Panc1 (cell line): Measurements from ENCODE around the gene BHLHE40. TPM values are rescaled to one million over a fixed set of nuclear protein-coding genes. Genes with fewer than 3 reads are reported as not detected.

ENCODE experiments used
- ATAC-seq: fragments of 200-7000 bp; cut with Tn5 transposase; 2 replicates; pipeline ENCODE4 v1.9.1; 2020; ENCODE audit warnings: mild to moderate bottlenecking, moderate library complexity
- BruUV-seq: library from RNA; stranded (reverse); fragments of 400-500 nt; replicated peaks from 2 replicates; lab custom pipeline; 2021; lab: Mats Ljungman, UMichigan
- CTCF ChIA-PET: fragments of 300-600 bp; sonication (Branson Sonifier 250); formaldehyde crosslinking; loops from one replicate; lab custom pipeline; 2022; ENCODE audit warnings: antibody characterized with exemption; lab: Charles Lee
- POLR2A ChIA-PET: fragments of 300-600 bp; sonication (Branson Sonifier 250); formaldehyde crosslinking; loops from one replicate; lab custom pipeline; 2022; ENCODE audit warnings: antibody characterized with exemption; lab: Charles Lee
- DNase-seq: peaks from one replicate; pipeline ENCODE4 v3.0.0-alpha.2; 2010; ENCODE audit warnings: low read depth, low spot score
- H3K27ac ChIP-seq: 2 replicates; pipeline ENCODE4 v1.5.1; 2011; ENCODE audit warnings: mild to moderate bottlenecking, low read length, inconsistent platforms
- H3K27me3 ChIP-seq: fragments of 200-500 bp; sonication (Bioruptor generic); 2 replicates; pipeline ENCODE4 v1.6.0; 2014; ENCODE audit warnings: low read length, inconsistent platforms; ENCODE audit not compliant: control insufficient read depth, insufficient read depth
- H3K36me3 ChIP-seq: fragments of 200-500 bp; sonication (Bioruptor generic); 2 replicates; pipeline ENCODE4 v1.5.1; 2014; ENCODE audit warnings: inconsistent platforms, mild to moderate bottlenecking, low read length, moderate library complexity; ENCODE audit not compliant: control insufficient read depth, insufficient read depth
- H3K4me1 ChIP-seq: 2 replicates; pipeline ENCODE4 v1.5.1; 2011; ENCODE audit warnings: inconsistent platforms, mild to moderate bottlenecking, low read length, moderate library complexity; ENCODE audit not compliant: control insufficient read depth, insufficient read depth
- H3K4me3 ChIP-seq, 2 experiments: 2 replicates each; pipeline ENCODE4 v1.5.1; 2011 to 2012; ENCODE audit warnings: low read depth in 2 of 2, low read length in 2 of 2, mild to moderate bottlenecking in 2 of 2, inconsistent platforms in 1 of 2, moderate library complexity in 1 of 2
- H3K9me3 ChIP-seq: fragments of 200-500 bp; sonication (Bioruptor generic); 2 replicates; pipeline ENCODE4 v1.5.1; 2014; ENCODE audit warnings: low read depth, mild to moderate bottlenecking, inconsistent platforms, low read length, moderate library complexity; ENCODE audit not compliant: control insufficient read depth, insufficient read depth
- CTCF ChIP-seq: fragments of 450-650 bp; IDR thresholded peaks from 2 replicates; pipeline ENCODE4 v1.5.1; 2017; ENCODE audit warnings: mild to moderate bottlenecking
- POLR2AphosphoS5 ChIP-seq: IDR thresholded peaks from 2 replicates; pipeline ENCODE4 v1.6.1; 2012; ENCODE audit warnings: mild to moderate bottlenecking, low read depth, low read length, moderate library complexity
- SIN3A ChIP-seq: IDR thresholded peaks from 2 replicates; pipeline ENCODE4 v1.6.1; 2012; ENCODE audit warnings: low read depth, mild to moderate bottlenecking, low read length, moderate library complexity, borderline replicate concordance; ENCODE audit not compliant: insufficient read depth
- TCF7L2 ChIP-seq: IDR thresholded peaks from 2 replicates; pipeline ENCODE4 v1.6.1; 2011; ENCODE audit warnings: mild to moderate bottlenecking, low read depth, low read length, inconsistent platforms
- in situ Hi-C: cut with HindIII; loops from 2 replicates; pipeline ENCODE4 v1.10.0; 2016; ENCODE audit warnings: low sequenced_read_pairs, low pct_unique_long_range_greater_than_20kb
- intact Hi-C: fragments of 100-400 bp; cut with micrococcal nuclease; formaldehyde crosslinking; loops from one replicate; pipeline ENCODE4 v1.10.0; 2022; ENCODE audit not compliant: unreplicated experiment
- total RNA-seq: library from RNA; stranded (reverse); gene quantifications from one replicate; pipeline ENCODE4 v1.2.1, GENCODE V29; 2021; ENCODE audit not compliant: unreplicated experiment
- TF ChIP-seq, protein P1 (sequence below), 2 experiments: IDR thresholded peaks; 2 replicates each; pipeline ENCODE4 v1.6.1; 2011 to 2012; ENCODE audit warnings: low read depth in 2 of 2, control low read depth in 1 of 2, low read length in 1 of 2, mild to moderate bottlenecking in 1 of 2, moderate library complexity in 1 of 2; ENCODE audit not compliant: insufficient read depth in 1 of 2

The BHLHE40 gene
- total RNA-seq, 1 experiment from 2014 or later: 78.4 TPM

DNA sequence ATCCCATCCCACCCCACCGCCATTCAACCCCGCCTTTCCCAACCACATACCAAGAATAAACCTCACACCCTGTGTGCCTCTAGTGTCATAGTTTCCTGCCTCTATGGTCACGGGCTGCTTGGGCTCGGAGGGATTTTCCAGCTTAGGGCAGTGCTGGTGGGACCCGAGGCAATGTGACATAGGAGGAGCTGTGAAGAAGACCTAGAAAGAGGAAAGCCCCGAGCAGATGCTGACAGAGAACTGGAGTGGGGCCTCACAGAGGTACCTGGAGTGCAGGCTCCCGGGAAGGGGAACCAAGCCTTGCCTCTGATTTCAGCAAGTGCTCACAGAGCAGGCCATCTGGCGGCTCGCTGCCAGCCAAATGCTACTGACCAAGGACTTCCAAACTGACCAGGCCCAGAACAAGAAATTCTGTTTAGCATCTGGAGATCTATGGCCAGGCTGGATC is 27.5 kb downstream of the BHLHE40 start:
- BruUV-seq: no TSS peak
- Histone ChIP-seq H3K27ac (no peak overlapping the region), H3K4me1 (peaks cover 5% of the 10 kb centered on the region), H3K36me3 (no peaks in the 10 kb centered on the region), H3K27me3 (no peaks in the 10 kb centered on the region), H3K4me3 (no peak overlapping the region), H3K9me3 (no peaks in the 10 kb centered on the region)
- DNase-seq (no peak), ATAC-seq (no peak)
- intact Hi-C loops (no loop called here), in situ Hi-C loops (no loop called here)
- CTCF ChIA-PET: no interaction called here
- TF ChIP-seq TCF7L2 (no peak), SIN3A (no peak), POLR2AphosphoS5 (no peak), CTCF (no peak)
- TF ChIP-seq, protein P1, sequence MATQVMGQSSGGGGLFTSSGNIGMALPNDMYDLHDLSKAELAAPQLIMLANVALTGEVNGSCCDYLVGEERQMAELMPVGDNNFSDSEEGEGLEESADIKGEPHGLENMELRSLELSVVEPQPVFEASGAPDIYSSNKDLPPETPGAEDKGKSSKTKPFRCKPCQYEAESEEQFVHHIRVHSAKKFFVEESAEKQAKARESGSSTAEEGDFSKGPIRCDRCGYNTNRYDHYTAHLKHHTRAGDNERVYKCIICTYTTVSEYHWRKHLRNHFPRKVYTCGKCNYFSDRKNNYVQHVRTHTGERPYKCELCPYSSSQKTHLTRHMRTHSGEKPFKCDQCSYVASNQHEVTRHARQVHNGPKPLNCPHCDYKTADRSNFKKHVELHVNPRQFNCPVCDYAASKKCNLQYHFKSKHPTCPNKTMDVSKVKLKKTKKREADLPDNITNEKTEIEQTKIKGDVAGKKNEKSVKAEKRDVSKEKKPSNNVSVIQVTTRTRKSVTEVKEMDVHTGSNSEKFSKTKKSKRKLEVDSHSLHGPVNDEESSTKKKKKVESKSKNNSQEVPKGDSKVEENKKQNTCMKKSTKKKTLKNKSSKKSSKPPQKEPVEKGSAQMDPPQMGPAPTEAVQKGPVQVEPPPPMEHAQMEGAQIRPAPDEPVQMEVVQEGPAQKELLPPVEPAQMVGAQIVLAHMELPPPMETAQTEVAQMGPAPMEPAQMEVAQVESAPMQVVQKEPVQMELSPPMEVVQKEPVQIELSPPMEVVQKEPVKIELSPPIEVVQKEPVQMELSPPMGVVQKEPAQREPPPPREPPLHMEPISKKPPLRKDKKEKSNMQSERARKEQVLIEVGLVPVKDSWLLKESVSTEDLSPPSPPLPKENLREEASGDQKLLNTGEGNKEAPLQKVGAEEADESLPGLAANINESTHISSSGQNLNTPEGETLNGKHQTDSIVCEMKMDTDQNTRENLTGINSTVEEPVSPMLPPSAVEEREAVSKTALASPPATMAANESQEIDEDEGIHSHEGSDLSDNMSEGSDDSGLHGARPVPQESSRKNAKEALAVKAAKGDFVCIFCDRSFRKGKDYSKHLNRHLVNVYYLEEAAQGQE (IDR thresholded peaks at IDR 0.05; ENCODE audit: insufficient read depth in 1 of 2, low read depth in 2 of 2, low read length in 1 of 2): no peak
- POLR2A ChIA-PET: no interaction called here

DNA sequence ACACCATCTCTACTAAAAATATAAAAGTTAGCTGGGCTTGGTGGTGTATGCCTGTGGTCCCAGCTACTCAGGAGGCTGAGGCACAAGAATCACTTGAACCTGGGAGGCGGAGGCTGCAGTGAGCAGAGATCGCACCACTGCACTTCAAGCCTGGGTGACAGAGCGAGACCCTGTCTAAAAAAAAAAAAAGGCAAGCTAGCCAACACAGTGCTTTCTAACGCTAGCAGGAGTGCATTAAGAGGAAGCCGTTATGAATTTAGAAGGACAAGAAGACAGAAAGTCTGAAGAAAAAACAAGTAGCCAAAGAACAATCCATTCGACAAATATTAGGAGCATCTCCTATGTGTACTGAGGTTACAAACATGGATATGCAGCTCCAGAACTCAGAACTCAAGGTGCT is 28.6 kb downstream of the BHLHE40 start:
- CTCF ChIA-PET: no interaction called here
- intact Hi-C loops: no loop called here
- no TSS peak for BruUV-seq

More for the DNA sequence above, 28.6 kb downstream of the BHLHE40 start:
- Histone ChIP-seq H3K27me3 (no peaks in the 10 kb centered on the region), H3K4me1 (no peaks in the 10 kb centered on the region), H3K9me3 (no peaks in the 10 kb centered on the region), H3K27ac (no peak overlapping the region), H3K36me3 (no peaks in the 10 kb centered on the region), H3K4me3 (no peak overlapping the region)
- DNase-seq (no peak), ATAC-seq (no peak)
- in situ Hi-C loops: no loop called here
- TF ChIP-seq SIN3A (no peak), POLR2AphosphoS5 (no peak), TCF7L2 (no peak), CTCF (no peak)
- TF ChIP-seq, protein P1 (IDR thresholded peaks at IDR 0.05; ENCODE audit: insufficient read depth in 1 of 2, low read depth in 2 of 2, low read length in 1 of 2): no peak
- POLR2A ChIA-PET: interaction anchor here (0.6 kb wide), 1 partner anchor 14 kb away, joined by 3 read pairs; no protein-coding TSS in a partner anchor
